Measurements from ENCODE around the gene NTNG2.

Gene NTNG2

DNA sequence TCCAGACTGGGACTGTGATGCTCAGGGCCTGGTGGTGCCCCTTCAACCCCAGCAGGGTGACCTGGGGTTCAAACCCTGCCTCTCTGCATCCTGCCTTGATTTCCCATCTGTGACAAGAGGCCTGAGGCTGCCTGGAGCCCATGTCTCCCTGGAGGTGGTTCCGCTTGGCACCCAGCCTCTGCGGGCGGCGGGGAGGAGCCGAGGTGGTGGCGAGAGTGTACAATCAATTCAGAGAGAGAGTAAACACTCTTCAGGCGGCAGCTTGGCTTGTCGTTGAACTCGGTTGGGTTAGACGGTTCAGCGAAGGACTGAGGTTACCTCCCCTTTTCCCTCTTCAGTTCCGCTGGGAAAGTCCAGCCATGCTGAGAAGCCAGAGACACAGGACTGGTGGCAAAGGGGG lies 39.3 kb downstream of the NTNG2 start:
- H3K27me3 ChIP-seq (ENCODE audit: insufficient read depth, low read length): peaks cover 55% of the 10 kb centered on the region
- no peak overlapping the region for H2AFZ ChIP-seq (ENCODE audit: low read length, unreplicated experiment)
- no peak overlapping the region for H3K27ac ChIP-seq (ENCODE audit: low read depth, low read length)
- no peaks in the 10 kb centered on the region for H3K36me3 ChIP-seq (ENCODE audit: insufficient read depth, low read length)
- H3K79me2 ChIP-seq (ENCODE audit: control insufficient read depth, insufficient read depth, low read length, unreplicated experiment): no peaks in the 10 kb centered on the region
- no peaks in the 10 kb centered on the region for H3K4me1 ChIP-seq (ENCODE audit: control insufficient read depth, insufficient read depth, low read length, unreplicated experiment)
- no peak overlapping the region for H3K4me3 ChIP-seq (ENCODE audit: low read depth, low read length)

DNA sequence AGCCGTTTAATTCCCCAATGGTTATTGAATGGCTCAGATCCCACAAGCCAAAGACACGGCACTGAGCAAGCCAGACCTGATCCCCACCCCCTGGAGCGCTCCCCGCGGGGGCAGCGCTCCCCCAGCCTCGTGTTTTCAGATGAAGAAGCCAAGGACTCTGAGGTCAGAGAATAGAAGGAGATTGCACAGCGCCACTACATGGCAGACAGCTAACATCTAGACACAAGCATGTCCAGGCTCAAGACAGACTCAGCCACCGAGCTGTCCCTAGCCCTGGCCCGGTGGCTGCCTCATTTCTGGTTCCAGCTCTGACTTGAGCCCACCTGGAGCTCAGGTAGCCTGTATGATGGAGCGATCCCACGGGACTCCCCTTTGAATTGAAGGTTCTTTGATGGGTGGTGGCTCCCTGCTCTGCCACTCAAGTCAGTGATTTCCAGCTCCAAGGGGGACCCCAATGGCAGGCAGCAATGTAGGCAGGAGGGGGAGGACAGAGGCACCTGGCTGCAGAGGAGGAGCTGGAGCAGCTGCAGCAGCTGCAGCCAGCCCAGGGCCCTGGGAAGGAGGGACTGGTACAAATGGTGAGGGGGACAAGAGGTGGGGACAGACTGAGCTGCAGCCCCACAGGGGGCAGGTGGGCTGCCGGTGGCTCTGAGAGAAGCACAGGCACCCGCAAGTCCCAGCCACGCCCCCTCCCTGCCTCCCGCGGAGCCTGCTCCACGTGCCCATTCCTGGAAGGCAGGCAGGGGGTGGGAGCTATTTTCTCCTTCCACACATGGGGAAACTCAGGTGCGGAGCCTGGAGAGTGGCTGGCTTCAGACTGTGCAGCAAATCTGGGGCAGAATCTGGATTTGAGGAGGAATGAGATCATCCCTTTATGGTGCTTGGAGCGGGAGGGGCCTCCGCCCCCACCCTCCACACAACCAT lies 40.2 kb downstream of the NTNG2 start:
- H2AFZ ChIP-seq (ENCODE audit: low read length, unreplicated experiment): no peak overlapping the region
- no peaks in the 10 kb centered on the region for H3K4me1 ChIP-seq (ENCODE audit: control insufficient read depth, insufficient read depth, low read length, unreplicated experiment)
- H3K4me3 ChIP-seq (ENCODE audit: low read depth, low read length): no peak overlapping the region
- no peaks in the 10 kb centered on the region for H3K79me2 ChIP-seq (ENCODE audit: control insufficient read depth, insufficient read depth, low read length, unreplicated experiment)
- no peaks in the 10 kb centered on the region for H3K36me3 ChIP-seq (ENCODE audit: insufficient read depth, low read length)
- no peak overlapping the region for H3K27ac ChIP-seq (ENCODE audit: low read depth, low read length)
- H3K27me3 ChIP-seq (ENCODE audit: insufficient read depth, low read length): peaks cover 56% of the 10 kb centered on the region

DNA sequence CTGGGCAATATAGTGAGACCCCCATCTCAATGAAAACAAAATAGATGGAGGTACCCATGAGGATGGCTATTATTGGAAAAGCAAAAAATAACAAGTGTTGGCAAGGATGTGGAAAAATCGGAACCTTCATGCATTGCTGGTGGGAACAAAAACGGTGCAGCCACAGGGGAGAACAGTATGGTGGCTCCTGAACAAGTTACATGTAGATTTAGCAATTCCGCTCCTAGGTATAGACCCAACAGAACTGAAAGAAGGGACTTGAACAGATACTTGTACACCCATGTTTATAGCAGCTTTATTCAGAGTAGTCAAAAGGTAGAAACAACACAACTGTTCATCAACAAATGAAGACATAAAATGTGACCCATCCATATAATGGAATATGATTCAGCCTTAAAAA lies 43.0 kb downstream of the NTNG2 start:
- H3K27me3 ChIP-seq (ENCODE audit: insufficient read depth, low read length): peaks cover 53% of the 10 kb centered on the region
- no peak overlapping the region for H2AFZ ChIP-seq (ENCODE audit: low read length, unreplicated experiment)
- H3K36me3 ChIP-seq (ENCODE audit: insufficient read depth, low read length): no peaks in the 10 kb centered on the region
- H3K27ac ChIP-seq (ENCODE audit: low read depth, low read length): no peak overlapping the region
- H3K4me3 ChIP-seq (ENCODE audit: low read depth, low read length): no peak overlapping the region
- no peaks in the 10 kb centered on the region for H3K4me1 ChIP-seq (ENCODE audit: control insufficient read depth, insufficient read depth, low read length, unreplicated experiment)
- no peaks in the 10 kb centered on the region for H3K79me2 ChIP-seq (ENCODE audit: control insufficient read depth, insufficient read depth, low read length, unreplicated experiment)

DNA sequence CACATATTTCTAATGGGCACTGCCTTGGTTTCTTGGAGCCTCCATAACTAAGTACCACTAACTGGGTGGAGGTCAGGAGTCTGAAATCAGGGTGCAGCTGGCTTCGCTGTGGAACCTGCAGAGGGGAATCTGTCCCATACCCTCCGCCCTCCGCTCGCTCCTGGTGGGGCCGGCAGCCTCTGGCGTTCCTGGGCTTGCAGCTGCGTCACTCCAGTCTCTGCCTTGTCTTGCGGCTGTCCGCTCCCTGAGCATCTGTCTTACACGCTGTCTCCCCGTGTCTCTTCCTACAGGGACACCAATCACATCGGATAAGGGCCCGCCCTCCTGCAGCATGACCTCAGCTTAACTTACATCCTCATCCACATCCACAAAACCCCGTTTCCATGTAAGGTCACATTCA lies 45.4 kb downstream of the NTNG2 start:
- Histone ChIP-seq H2AFZ (ENCODE audit: low read length, unreplicated experiment) (no peak overlapping the region), H3K27ac (ENCODE audit: low read depth, low read length) (no peak overlapping the region), H3K4me1 (ENCODE audit: control insufficient read depth, insufficient read depth, low read length, unreplicated experiment) (no peaks in the 10 kb centered on the region), H3K36me3 (ENCODE audit: insufficient read depth, low read length) (no peaks in the 10 kb centered on the region), H3K79me2 (ENCODE audit: control insufficient read depth, insufficient read depth, low read length, unreplicated experiment) (no peaks in the 10 kb centered on the region), H3K27me3 (ENCODE audit: insufficient read depth, low read length) (peaks cover 34% of the 10 kb centered on the region), H3K4me3 (ENCODE audit: low read depth, low read length) (no peak overlapping the region)

DNA sequence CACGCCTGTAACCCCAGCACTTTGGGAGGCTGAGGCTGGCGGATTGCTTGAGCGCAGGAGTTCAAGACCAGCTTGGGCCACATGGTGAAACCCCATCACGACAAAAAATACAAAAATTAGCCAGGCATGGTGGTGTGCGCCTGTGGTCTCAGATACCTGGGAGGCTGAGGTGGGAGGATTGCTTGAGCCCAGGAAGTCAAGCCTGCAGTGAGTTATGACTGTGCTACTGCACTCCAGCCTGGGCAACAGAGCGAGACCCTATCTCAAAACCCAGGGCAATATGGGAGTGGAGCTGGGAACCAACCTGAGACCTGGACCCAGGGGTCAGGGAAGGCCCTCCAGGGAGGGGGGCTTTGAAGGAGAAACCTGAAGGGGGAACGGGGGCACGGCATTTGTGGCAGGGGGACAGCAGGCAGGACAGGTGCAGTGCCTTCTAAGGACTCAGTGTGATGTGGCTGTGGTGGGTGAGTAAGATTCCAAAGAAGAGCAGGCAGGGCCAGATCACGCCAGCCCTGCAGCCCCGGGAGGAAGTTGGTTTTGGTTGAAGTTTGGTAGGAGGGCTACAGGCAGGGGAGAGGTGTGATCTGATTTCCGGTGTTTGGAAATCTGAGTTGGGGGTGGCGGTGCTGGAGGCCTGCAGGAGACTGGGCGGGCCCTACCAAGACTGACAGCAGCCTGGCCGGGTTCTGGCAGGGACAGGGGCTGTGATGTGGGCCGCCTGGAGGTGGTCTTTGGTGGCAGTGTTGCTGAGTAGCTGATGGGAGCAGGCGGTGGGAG lies 46.2 kb downstream of the NTNG2 start:
- Histone ChIP-seq H3K4me1 (ENCODE audit: control insufficient read depth, insufficient read depth, low read length, unreplicated experiment) (no peaks in the 10 kb centered on the region), H3K36me3 (ENCODE audit: insufficient read depth, low read length) (no peaks in the 10 kb centered on the region), H3K79me2 (ENCODE audit: control insufficient read depth, insufficient read depth, low read length, unreplicated experiment) (no peaks in the 10 kb centered on the region), H2AFZ (ENCODE audit: low read length, unreplicated experiment) (no peak overlapping the region), H3K27ac (ENCODE audit: low read depth, low read length) (no peak overlapping the region), H3K4me3 (ENCODE audit: low read depth, low read length) (no peak overlapping the region), H3K27me3 (ENCODE audit: insufficient read depth, low read length) (peaks cover 26% of the 10 kb centered on the region)

DNA sequence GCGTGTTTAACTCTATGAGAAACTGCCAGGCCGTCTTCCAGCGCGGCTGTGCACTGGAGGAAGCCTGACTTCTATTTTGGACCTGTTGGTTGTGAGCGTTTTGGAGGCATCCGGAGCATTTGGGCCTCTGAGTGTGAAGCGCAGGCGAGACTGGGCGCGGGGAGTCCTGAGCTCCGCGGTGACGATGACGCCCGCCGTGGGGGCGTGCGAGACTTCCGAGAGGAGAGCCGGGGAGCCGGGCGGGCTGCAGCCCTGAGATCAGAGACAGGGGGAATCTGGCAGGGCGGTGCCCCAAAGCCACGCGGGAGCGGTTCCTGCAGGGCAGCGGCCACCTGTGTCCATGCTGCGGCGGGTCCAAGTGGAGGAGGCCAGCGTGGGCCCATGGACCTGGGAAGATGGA lies 47.4 kb downstream of the NTNG2 start:
- H3K27me3 ChIP-seq (ENCODE audit: insufficient read depth, low read length): peaks cover 16% of the 10 kb centered on the region
- H3K4me1 ChIP-seq (ENCODE audit: control insufficient read depth, insufficient read depth, low read length, unreplicated experiment): peaks cover 7% of the 10 kb centered on the region
- H2AFZ ChIP-seq (ENCODE audit: low read length, unreplicated experiment): no peak overlapping the region
- H3K79me2 ChIP-seq (ENCODE audit: control insufficient read depth, insufficient read depth, low read length, unreplicated experiment): no peaks in the 10 kb centered on the region
- H3K4me3 ChIP-seq (ENCODE audit: low read depth, low read length): no peak overlapping the region
- H3K27ac ChIP-seq (ENCODE audit: low read depth, low read length): no peak overlapping the region
- H3K36me3 ChIP-seq (ENCODE audit: insufficient read depth, low read length): no peaks in the 10 kb centered on the region

DNA sequence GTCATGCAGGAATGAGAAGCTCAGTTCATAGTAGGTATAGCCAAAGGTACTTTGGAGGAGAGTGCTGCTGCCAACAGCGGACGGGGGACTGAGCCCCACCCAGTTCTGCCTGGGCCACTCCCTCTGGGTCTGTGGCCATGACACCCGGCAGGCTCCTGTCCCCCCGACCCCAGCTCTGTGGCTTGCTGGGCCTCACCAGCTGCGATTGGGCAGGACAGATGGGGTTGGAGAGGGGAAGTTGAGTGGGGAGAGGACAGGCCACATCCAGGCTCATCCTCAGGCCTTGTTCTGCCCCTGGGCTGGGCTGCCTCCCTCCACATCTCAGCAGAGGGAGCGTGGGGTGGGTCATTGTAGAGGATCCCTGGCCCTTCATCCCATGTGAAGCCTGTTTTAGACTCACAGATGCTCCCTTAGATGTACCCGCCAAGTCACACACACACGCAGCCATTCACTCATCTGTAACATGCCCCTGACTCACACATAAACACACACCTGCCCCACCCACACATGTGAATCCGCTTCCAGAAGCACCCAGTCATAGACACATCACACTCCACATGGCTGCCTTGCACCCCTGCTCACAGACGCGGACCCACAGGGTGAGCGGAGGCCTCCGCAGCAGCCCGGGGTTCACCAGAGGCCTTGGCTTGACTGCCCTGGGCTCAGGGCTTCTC lies 48.8 kb downstream of the NTNG2 start:
- H3K79me2 ChIP-seq (ENCODE audit: control insufficient read depth, insufficient read depth, low read length, unreplicated experiment): no peaks in the 10 kb centered on the region
- H3K36me3 ChIP-seq (ENCODE audit: insufficient read depth, low read length): no peaks in the 10 kb centered on the region
- peaks cover 4% of the 10 kb centered on the region; the same call in 1 of the 2 replicates for H3K27me3 ChIP-seq (ENCODE audit: insufficient read depth, low read length)
- H3K4me1 ChIP-seq (ENCODE audit: control insufficient read depth, insufficient read depth, low read length, unreplicated experiment): peaks cover 10% of the 10 kb centered on the region
- no peak overlapping the region for H3K27ac ChIP-seq (ENCODE audit: low read depth, low read length)
- H3K4me3 ChIP-seq (ENCODE audit: low read depth, low read length): no peak overlapping the region
- no peak overlapping the region for H2AFZ ChIP-seq (ENCODE audit: low read length, unreplicated experiment)

DNA sequence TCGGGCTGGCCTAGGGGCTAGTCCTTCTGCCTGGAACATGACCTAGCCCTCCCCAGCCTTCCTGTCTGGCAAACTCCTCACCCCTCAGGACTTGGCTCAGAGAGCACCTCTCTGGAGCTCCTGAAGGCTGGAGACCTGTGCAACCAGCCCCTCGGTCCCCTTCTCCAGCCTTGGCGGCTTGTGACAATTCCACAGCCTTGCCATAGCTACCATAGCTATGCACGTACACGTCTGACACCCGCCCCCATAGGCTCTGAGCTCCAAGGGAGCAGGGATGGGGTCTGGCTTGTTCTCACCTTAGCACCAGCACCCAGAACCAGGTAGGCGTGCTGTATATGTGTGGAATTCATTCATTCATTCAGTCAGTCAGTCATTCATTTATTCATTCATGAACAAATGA lies 49.7 kb downstream of the NTNG2 start:
- no peaks in the 10 kb centered on the region; the same call in 1 of the 2 replicates for H3K27me3 ChIP-seq (ENCODE audit: insufficient read depth, low read length)
- no peaks in the 10 kb centered on the region for H3K36me3 ChIP-seq (ENCODE audit: insufficient read depth, low read length)
- H3K27ac ChIP-seq (ENCODE audit: low read depth, low read length): no peak overlapping the region
- H3K4me1 ChIP-seq (ENCODE audit: control insufficient read depth, insufficient read depth, low read length, unreplicated experiment): peaks cover 10% of the 10 kb centered on the region
- H3K79me2 ChIP-seq (ENCODE audit: control insufficient read depth, insufficient read depth, low read length, unreplicated experiment): no peaks in the 10 kb centered on the region
- no peak overlapping the region for H3K4me3 ChIP-seq (ENCODE audit: low read depth, low read length)
- H2AFZ ChIP-seq (ENCODE audit: low read length, unreplicated experiment): no peak overlapping the region

DNA sequence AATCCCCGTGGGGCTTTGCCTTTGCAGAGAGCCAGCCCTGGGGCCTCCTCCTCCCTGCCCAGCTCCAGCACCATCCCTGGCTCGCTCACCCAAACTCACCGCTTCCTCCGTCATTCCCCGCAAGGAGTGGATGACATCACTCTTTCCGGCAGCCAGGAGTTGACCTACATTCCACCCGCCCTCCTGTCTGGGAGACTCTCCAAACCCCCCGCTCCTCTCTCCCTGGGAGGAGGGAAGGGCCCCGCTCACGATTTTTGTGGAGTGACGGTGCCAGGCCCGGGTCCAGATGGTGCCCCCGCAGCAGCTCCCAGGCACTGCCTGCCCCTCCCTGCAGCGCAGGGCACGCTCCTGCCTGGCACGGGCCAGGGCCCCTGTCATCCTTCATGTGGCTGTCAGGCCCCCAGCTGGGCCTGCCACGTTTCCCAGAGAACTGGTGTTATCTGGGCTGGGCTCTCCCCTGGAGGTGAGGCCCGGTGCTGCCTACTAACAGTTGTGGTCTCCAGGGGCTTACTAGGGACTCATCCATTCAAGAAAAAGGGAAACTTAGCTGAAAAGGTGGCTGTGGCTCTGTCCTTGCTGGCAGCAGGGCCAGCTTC lies 52.3 kb downstream of the NTNG2 start:
- Histone ChIP-seq H3K27ac (ENCODE audit: low read depth, low read length) (no peak overlapping the region), H2AFZ (ENCODE audit: low read length, unreplicated experiment) (peak overlapping the region; percentile 36), H3K4me1 (ENCODE audit: control insufficient read depth, insufficient read depth, low read length, unreplicated experiment) (peaks cover 10% of the 10 kb centered on the region), H3K79me2 (ENCODE audit: control insufficient read depth, insufficient read depth, low read length, unreplicated experiment) (no peaks in the 10 kb centered on the region), H3K27me3 (ENCODE audit: insufficient read depth, low read length) (no peaks in the 10 kb centered on the region), H3K36me3 (ENCODE audit: insufficient read depth, low read length) (no peaks in the 10 kb centered on the region), H3K4me3 (ENCODE audit: low read depth, low read length) (peak overlapping the region; percentile 27; the same call in 1 of the 2 replicates)

DNA sequence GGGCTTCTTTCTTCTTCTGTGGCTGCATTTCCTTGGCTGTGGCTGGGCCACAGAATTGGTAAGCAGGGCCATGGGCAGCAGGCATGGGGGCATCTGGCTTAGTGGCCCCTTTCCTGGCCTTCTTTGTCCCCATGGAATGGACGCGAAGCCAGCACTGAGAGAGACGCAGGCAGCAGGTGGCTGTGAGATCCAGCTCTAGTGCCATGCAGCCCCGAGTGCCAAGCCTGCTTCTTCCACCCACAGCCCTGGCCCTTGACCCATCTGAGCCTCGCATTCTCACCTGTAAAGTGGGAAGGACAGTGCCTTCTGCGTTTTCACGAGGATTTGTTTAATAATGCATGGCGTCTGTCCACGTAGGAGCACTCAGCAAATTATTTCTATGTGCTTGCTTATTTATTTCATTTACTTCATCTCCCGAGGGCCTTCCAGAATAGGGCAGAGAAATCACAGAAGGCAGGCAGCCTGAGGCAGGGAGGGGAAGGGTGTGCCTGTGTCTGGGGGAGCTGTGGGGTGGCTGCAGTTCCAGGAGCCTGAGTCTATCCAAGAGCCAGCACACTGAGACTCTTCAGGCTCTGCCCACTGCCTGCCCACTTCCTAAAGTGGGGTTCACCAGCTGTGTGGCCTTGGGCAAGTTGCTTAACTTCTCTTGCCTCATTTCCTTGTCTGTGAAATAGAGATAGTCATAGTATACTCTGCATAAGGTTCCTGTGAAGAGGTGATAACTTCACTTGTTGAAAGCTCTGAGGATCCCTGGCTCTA lies 55.2 kb downstream of the NTNG2 start:
- Histone ChIP-seq H3K27ac (ENCODE audit: low read depth, low read length) (no peak overlapping the region), H2AFZ (ENCODE audit: low read length, unreplicated experiment) (no peak overlapping the region), H3K36me3 (ENCODE audit: insufficient read depth, low read length) (no peaks in the 10 kb centered on the region), H3K27me3 (ENCODE audit: insufficient read depth, low read length) (peaks cover 25% of the 10 kb centered on the region), H3K4me1 (ENCODE audit: control insufficient read depth, insufficient read depth, low read length, unreplicated experiment) (peaks cover 10% of the 10 kb centered on the region), H3K4me3 (ENCODE audit: low read depth, low read length) (no peak overlapping the region), H3K79me2 (ENCODE audit: control insufficient read depth, insufficient read depth, low read length, unreplicated experiment) (no peaks in the 10 kb centered on the region)
